ENCODE data around the gene ACOT2.
"Not testable (repeated sequence)": the region's sequence is repeated elsewhere in the genome, so short reads cannot be mapped to it uniquely, and the experiment has no call there.

Gene ACOT2
- total RNA-seq, result 16.1 to 53.4 (median 29.4) reads per million in 17 experiments

- DNase-seq, result peak; percentile 81 to 89 (median 88)
These were observed at the start of gene ACOT2 for GRCh38 chr14:73569185-73569958. ACOT2 (plus strand) TSS chr14:73569213; CDS start chr14:73569241, 28 bp downstream.

GRCh38 chr14:73521229-73521628 lies 47.8 kb upstream of the ACOT2 start:
- DNase-seq, result no peak

GRCh38 chr14:73524493-73524892 lies 44.5 kb upstream of the ACOT2 start:
- no peak for DNase-seq

GRCh38 chr14:73526036-73526984 lies 42.7 kb upstream of the ACOT2 start:
- DNase-seq, result no peak

- DNase-seq, result not testable (repeated sequence)
These were observed 39.7 kb upstream of the ACOT2 start for GRCh38 chr14:73529356-73529755.

- DNase-seq, result not testable (repeated sequence)
These were observed 37.0 kb upstream of the ACOT2 start for GRCh38 chr14:73531971-73532370.

GRCh38 chr14:73537244-73538045 lies 31.6 kb upstream of the ACOT2 start:
- peak in 2 of 4 experiments; percentile 24 to 61 for DNase-seq

- DNase-seq, result peak in 3 of 4 experiments; percentile 17 to 62 (median 25)
These were observed 30.0 kb upstream of the ACOT2 start for GRCh38 chr14:73539017-73539416.

- not testable (repeated sequence) for DNase-seq
These were observed 26.1 kb upstream of the ACOT2 start for GRCh38 chr14:73542961-73543360.

- DNase-seq, result not testable (repeated sequence)
These were observed 23.7 kb upstream of the ACOT2 start for GRCh38 chr14:73545353-73545752.

GRCh38 chr14:73549097-73549496 lies 19.9 kb upstream of the ACOT2 start:
- DNase-seq, result not testable (repeated sequence)

GRCh38 chr14:73549889-73550524 lies 19.0 kb upstream of the ACOT2 start:
- DNase-seq, result peak in 3 of 4 experiments; percentile 35 to 54 (median 44)

- no peak for DNase-seq
These were observed 15.2 kb upstream of the ACOT2 start for GRCh38 chr14:73553845-73554244.

GRCh38 chr14:73557201-73557600 lies 11.8 kb upstream of the ACOT2 start:
- not testable (repeated sequence) for DNase-seq

- DNase-seq, result not testable (repeated sequence)
These were observed 10.8 kb upstream of the ACOT2 start for GRCh38 chr14:73558238-73558637.

GRCh38 chr14:73562256-73562655 lies 6.8 kb upstream of the ACOT2 start:
- not testable (repeated sequence) for DNase-seq

- peak in 3 of 4 experiments; percentile 42 to 46 (median 45) for DNase-seq
These were observed 6.3 kb upstream of the ACOT2 start for GRCh38 chr14:73562696-73563095.

- DNase-seq, result not testable (repeated sequence)
These were observed 2.6 kb upstream of the ACOT2 start for GRCh38 chr14:73566431-73566830.

GRCh38 chr14:73566935-73567334 lies 2.1 kb upstream of the ACOT2 start:
- DNase-seq, result not testable (repeated sequence)

- DNase-seq, result no peak
These were observed 1.7 kb upstream of the ACOT2 start for GRCh38 chr14:73567358-73567757.
